BE2C (cell line): ENCODE measurements around the gene TMEM198.

Experiments used
- DNase-seq: peaks from one replicate; pipeline ENCODE4 v3.0.0-alpha.2; 2020
- H3K27me3 ChIP-seq: fragments of 250-450 bp; sonication (Bioruptor Pico); 2 replicates; pipeline ENCODE4 v1.5.1; 2020; ENCODE audit warnings: mild to moderate bottlenecking
- H3K36me3 ChIP-seq: fragments of 250-450 bp; sonication (Bioruptor Pico); 2 replicates; pipeline ENCODE4 v1.5.1; 2020; ENCODE audit warnings: mild to moderate bottlenecking
- H3K4me1 ChIP-seq: fragments of 250-450 bp; sonication (Bioruptor Pico); 2 replicates; pipeline ENCODE4 v1.5.1; 2020
- H3K4me3 ChIP-seq: 2 replicates; pipeline ENCODE4 v1.5.1; 2011; ENCODE audit warnings: low read depth, low read length
- H3K9me3 ChIP-seq: fragments of 250-450 bp; sonication (Bioruptor Pico); 2 replicates; pipeline ENCODE4 v1.5.1; 2020
- TF ChIP-seq, protein P1 (sequence below): IDR thresholded peaks from 2 replicates; pipeline ENCODE4 v1.5.1; 2012; ENCODE audit warnings: mild to moderate bottlenecking, low read depth, low read length

The TMEM198 gene

DNA sequence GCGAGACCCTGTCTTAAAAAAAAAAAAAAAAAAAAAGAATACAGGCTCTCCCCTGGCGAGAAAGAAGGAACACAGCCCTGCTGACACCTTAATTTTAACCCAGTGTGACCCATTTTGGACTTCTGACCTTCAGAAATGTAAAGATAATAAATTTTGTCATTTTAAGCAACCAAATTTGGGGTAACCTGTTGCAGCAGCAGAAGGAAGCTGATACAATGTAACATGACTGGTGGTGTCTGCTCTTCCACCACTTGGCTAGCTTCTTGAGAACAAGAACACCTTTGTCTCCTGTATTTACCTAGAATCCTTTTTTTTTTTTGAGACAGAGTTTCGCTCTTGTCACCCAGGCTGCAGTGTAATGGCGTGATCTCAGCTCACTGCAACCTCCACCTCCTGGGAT, 47.3 kb downstream of the TMEM198 start:
- Histone ChIP-seq H3K4me3 (no peak overlapping the region), H3K36me3 (no peaks in the 10 kb centered on the region), H3K9me3 (peaks cover 4% of the 10 kb centered on the region; the same call in 1 of the 2 replicates), H3K27me3 (no peaks in the 10 kb centered on the region), H3K4me1 (peaks cover 13% of the 10 kb centered on the region)
- DNase-seq, result no peak
- TF ChIP-seq, protein P1, sequence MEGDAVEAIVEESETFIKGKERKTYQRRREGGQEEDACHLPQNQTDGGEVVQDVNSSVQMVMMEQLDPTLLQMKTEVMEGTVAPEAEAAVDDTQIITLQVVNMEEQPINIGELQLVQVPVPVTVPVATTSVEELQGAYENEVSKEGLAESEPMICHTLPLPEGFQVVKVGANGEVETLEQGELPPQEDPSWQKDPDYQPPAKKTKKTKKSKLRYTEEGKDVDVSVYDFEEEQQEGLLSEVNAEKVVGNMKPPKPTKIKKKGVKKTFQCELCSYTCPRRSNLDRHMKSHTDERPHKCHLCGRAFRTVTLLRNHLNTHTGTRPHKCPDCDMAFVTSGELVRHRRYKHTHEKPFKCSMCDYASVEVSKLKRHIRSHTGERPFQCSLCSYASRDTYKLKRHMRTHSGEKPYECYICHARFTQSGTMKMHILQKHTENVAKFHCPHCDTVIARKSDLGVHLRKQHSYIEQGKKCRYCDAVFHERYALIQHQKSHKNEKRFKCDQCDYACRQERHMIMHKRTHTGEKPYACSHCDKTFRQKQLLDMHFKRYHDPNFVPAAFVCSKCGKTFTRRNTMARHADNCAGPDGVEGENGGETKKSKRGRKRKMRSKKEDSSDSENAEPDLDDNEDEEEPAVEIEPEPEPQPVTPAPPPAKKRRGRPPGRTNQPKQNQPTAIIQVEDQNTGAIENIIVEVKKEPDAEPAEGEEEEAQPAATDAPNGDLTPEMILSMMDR, result no peak

DNA sequence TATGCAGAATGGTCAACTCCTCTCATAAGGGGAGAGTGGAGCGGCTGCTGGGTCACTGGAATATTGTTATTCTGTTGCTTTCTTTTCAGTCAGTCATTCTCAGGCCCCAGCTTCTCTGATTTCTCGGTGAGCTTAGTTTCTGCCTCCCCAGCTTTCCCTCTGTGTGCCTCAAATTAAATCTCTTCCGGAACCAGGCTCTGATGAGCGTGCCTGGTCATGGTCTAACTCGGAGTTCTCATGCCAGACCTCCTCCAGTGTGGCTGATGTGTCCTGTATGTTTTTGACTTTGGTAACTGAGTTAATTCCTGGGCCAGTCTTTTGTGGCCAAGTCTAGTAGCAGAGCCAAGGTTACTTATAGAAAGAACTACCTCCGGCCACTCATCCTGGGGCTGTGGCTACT, 48.9 kb downstream of the TMEM198 start:
- TF ChIP-seq, protein P1, result no peak
- Histone ChIP-seq H3K27me3 (no peaks in the 10 kb centered on the region), H3K9me3 (peaks cover 4% of the 10 kb centered on the region; the same call in 1 of the 2 replicates), H3K4me3 (0 out of 2 replicates have a peak overlapping the region, but pooled peaks have one; percentile 5), H3K4me1 (peaks cover 13% of the 10 kb centered on the region), H3K36me3 (no peaks in the 10 kb centered on the region)
- peak; percentile 68 for DNase-seq

DNA sequence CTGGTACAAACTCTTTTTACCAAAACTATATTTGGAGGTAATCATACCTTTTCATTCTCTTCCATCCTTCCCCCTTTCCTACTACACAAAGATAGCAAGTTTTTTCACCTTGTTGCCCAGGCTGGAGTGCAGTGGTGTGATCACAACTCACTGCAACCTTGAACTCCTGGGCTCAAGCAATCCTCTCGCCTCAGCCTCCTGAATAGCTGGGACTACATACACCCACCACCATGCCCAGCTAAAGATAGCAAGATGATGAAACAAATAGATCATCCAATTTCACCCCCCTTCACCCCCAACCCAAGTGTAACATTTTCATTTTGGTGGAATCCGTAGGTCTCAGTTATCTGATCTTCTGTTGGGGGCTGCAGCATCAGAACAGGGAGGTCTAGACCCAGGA, 49.3 kb downstream of the TMEM198 start:
- TF ChIP-seq, protein P1, result no peak
- no peak for DNase-seq
- Histone ChIP-seq H3K9me3 (peaks cover 4% of the 10 kb centered on the region; the same call in 1 of the 2 replicates), H3K4me1 (peaks cover 13% of the 10 kb centered on the region), H3K4me3 (no peak overlapping the region), H3K36me3 (no peaks in the 10 kb centered on the region), H3K27me3 (no peaks in the 10 kb centered on the region)

DNA sequence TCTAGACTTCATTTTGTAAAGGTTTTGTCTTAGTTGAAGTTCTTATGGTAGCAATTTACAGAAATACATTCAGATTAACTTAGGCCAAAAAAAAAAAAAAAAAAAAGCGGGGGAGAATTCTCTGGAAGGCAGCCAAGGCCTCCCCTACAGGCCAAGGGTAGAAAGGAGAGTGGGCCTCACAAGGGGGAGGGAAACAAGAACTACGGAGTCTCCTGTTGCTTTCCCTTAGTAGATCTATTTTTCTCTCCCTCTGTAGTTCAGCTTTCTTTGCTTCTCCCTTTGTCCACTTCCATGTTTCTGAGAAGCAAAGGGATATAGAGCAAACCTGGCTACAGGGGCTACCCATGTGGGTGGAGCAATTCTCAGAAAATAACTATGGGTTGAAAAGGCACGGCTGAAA, 51.4 kb downstream of the TMEM198 start:
- no peaks in the 10 kb centered on the region for H3K36me3 ChIP-seq
- H3K27me3 ChIP-seq, result no peaks in the 10 kb centered on the region
- peaks cover 4% of the 10 kb centered on the region; the same call in 1 of the 2 replicates for H3K9me3 ChIP-seq
- peak; percentile 43 for DNase-seq
- peaks cover 15% of the 10 kb centered on the region for H3K4me1 ChIP-seq
- H3K4me3 ChIP-seq, result no peak overlapping the region
- TF ChIP-seq, protein P1, result peak; percentile 23; the same call in 1 of the 2 replicates

DNA sequence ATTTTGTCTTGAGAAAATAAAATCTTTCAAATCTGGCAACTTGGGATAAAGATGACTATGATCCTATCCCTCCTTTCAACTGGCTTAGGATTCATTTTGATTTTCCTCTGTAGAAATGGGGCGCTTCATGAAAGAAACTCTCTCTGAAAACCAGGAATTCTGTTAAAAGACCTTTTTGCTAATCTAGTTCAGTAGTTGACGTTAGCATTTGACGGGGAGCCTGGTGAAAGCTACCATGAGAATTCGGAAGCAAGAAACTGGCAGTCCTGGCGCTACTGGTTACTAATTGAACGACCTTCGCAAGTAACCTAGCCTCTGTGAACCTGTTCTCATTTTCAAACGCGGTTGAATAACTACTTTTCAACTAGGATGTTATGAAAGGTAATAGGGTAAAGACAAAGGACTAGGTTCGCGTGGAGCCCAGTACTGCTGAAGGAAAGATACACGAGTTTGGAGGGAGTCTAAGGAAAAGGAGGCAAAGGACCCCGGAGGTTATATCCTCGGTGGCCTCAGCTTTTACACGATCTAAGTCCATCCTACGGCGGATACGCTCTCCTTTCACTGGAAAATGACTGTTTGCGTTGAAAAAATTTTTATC, 53.2 kb downstream of the TMEM198 start:
- DNase-seq, result no peak
- Histone ChIP-seq H3K4me1 (peaks cover 13% of the 10 kb centered on the region), H3K27me3 (no peaks in the 10 kb centered on the region), H3K4me3 (peak overlapping the region; percentile 87), H3K36me3 (no peaks in the 10 kb centered on the region), H3K9me3 (peaks cover under 1% of the 10 kb centered on the region; the same call in 1 of the 2 replicates)
- TF ChIP-seq, protein P1, result no peak

DNA sequence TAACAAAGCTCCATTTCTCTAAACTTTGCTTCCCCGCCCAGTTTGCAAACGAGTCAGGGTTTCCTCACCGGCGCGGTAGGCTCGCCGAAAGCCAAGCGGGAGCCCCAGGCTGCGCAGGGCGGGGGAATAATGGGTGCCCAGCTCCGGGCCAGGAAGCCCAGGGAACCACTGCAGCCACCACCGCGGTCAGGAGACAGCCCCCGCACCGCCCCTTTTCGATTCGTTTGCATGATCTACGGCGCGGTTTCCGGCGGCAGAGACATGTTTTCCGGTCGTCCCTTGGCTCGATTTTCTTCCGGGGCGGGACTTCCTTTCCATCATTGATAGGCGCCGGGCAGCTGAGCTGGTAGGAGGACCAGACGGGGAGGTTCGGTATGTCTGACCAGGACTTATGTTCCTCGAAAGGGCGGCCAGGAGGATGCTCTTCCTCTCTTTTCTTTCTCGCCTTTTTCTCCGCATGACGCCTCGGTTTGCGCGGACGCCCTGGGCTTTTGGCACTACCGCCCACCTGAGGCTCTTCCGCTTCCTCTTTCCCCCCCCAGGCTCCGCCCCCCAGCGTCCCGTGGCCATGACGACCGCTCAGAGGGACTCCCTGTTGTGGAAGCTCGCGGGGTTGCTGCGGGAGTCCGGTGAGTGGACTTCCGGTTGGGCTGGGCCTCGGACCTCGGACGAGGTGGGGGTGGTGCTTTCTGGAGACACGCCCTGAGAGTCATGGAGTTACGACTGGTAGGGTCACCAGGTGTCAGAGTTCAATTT, 53.9 kb downstream of the TMEM198 start, which contains the start of gene STK11IP:
Gene STK11IP (plus strand): TSS at position 306 of the 756 bp plus-strand sequence. CDS start 263 bp downstream, at position 569.
- Histone ChIP-seq H3K36me3 (no peaks in the 10 kb centered on the region), H3K27me3 (no peaks in the 10 kb centered on the region), H3K4me1 (peaks cover 9% of the 10 kb centered on the region), H3K4me3 (peak within 1 kb of the TSS; percentile 87), H3K9me3 (no peaks in the 10 kb centered on the region)
- TF ChIP-seq, protein P1, result no peak
- peak; percentile 97 for DNase-seq
